ACC112 (cell line): ENCODE data around the gene ZMYND8.

Source experiments
- H2AFZ ChIP-seq: fragments of 200-600 bp; sonication (generic); one replicate; pipeline ENCODE4 v1.6.0; 2017; ENCODE audit warnings: antibody characterized with exemption, low read length; ENCODE audit not compliant: unreplicated experiment
- H3K27ac ChIP-seq: fragments of 200-600 bp; sonication (generic); 2 replicates; pipeline ENCODE4 v1.5.1; 2014; ENCODE audit warnings: low read depth, mild to moderate bottlenecking, antibody characterized with exemption, low read length, moderate library complexity
- H3K27me3 ChIP-seq: fragments of 200-600 bp; sonication (generic); 2 replicates; pipeline ENCODE4 v1.6.1; 2014; ENCODE audit warnings: mild to moderate bottlenecking, antibody characterized with exemption, low read length, moderate library complexity, mixed read lengths; ENCODE audit not compliant: insufficient read depth
- H3K36me3 ChIP-seq: fragments of 200-600 bp; sonication (generic); 2 replicates; pipeline ENCODE4 v1.6.1; 2016; ENCODE audit warnings: mild to moderate bottlenecking, antibody characterized with exemption, low read length, moderate library complexity, mixed read lengths; ENCODE audit not compliant: insufficient read depth
- H3K4me1 ChIP-seq: fragments of 200-600 bp; sonication (generic); one replicate; pipeline ENCODE4 v1.6.1; 2016; ENCODE audit warnings: low read length, mixed read lengths; ENCODE audit not compliant: insufficient read depth, unreplicated experiment, control insufficient read depth
- H3K4me3 ChIP-seq: fragments of 200-600 bp; sonication (generic); 2 replicates; pipeline ENCODE4 v1.5.1; 2014; ENCODE audit warnings: mild to moderate bottlenecking, low read depth, low read length
- H3K79me2 ChIP-seq: fragments of 200-600 bp; sonication (generic); one replicate; pipeline ENCODE4 v1.6.0; 2016; ENCODE audit warnings: low read length; ENCODE audit not compliant: control insufficient read depth, unreplicated experiment, insufficient read depth

ZMYND8 gene

DNA sequence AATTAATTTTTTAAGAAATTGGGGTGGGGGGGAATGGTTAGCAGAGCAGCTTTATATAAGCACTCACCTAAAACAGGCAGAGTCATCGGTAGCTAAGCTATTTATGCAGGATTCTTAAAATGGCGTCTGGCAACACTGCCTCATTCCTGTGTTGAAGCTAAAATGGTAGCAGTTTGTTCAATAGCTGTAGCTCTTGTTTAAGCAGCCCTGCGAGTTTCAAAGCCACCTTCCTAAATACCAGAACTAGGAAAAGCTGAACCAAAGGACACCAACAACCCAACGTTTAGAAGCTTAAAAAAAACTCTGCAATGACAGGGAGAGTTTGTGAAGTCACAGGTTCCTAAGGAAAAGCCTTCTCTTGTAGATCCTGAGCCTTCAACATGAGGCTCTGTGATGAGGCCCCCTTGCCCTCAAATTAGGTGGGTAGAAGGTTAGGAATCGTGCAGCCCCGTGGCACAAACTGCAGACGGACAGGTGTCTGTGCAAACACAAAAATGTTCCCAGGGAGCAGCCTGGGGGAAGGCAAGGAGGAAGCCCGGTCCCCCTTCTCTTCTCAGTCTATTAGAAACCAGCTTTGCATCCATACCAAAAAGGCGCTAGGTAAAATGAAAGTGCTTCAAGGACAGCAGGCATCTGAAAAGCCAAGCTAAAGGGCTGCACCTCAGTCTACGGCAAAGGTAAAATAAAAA, 4.7 kb downstream of the ZMYND8 start:
- peaks cover 90% of the 10 kb centered on the region for H3K4me1 ChIP-seq

DNA sequence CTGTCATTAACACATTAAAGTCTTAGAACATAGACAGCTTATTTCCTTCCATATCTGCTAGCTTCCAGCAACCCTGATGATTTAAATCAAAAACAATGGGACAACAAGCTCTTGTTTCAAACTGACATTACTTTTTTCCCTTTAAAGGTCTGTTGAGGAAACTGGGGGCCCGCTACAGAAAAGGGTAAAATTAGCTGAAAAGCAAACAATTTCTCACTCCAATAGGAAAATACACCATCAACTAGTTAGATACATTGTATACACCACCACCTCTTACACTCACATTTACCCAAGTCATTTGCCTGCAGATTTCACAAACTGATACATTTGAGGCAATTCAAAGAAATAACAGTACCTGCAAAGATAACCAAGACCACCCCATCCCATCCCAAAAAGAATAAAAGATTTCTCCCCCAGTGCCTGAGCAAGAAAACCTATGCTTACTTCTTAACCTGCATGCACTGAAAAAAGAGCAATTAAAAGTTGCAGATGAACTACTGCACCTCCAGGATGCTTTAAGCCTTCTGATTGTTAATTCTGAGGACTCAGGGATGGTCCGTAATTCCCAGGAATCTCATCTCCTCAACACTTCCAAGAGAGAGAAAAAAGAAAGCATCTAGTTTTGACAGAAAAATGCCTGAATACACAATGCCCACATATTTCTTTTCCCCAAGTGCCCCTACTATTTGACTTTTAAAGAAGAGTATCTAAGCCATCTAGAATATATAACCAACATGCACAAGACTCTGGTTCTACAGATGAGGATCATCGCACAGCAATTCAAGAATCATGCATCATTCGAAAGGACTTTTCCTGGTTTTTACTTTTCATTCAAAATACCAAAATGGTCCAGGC, 5.6 kb downstream of the ZMYND8 start:
- H3K4me3 ChIP-seq: peak overlapping the region; percentile 62
- no peaks in the 10 kb centered on the region for H3K36me3 ChIP-seq
- H3K27ac ChIP-seq: peak overlapping the region; percentile 95
- H3K79me2 ChIP-seq: peaks cover 96% of the 10 kb centered on the region
- H3K4me1 ChIP-seq: peaks cover 83% of the 10 kb centered on the region
- no peak overlapping the region for H2AFZ ChIP-seq
- no peaks in the 10 kb centered on the region for H3K27me3 ChIP-seq

More for the DNA sequence above, 4.7 kb downstream of the ZMYND8 start:
- H3K27me3 ChIP-seq: no peaks in the 10 kb centered on the region
- H2AFZ ChIP-seq: no peak overlapping the region
- peak overlapping the region; percentile 62 for H3K4me3 ChIP-seq
- H3K79me2 ChIP-seq: peaks cover 97% of the 10 kb centered on the region
- no peaks in the 10 kb centered on the region for H3K36me3 ChIP-seq
- peak overlapping the region; percentile 95 for H3K27ac ChIP-seq

DNA sequence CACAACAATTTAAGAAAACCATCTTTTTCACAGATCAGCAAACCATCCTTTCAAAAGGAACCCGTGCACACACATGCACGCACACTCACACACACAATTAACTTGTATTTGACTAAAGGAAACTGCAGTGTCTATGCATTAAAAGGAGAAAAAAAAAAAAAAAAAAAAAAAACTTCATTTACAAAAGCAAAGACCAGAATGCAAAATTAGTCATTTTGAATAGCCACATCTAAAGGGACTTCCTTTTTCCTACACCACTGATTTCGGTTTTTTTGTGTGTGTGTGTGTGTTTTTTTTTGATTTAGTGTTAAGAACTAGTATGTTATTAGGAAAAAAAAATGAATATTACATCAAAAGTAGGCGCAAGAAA, 6.3 kb downstream of the ZMYND8 start:
- H3K79me2 ChIP-seq: peaks cover 88% of the 10 kb centered on the region
- peak overlapping the region; percentile 59 for H2AFZ ChIP-seq
- H3K4me1 ChIP-seq: peaks cover 77% of the 10 kb centered on the region
- no peaks in the 10 kb centered on the region for H3K27me3 ChIP-seq
- 0 out of 2 replicates have a peak, but pooled peaks cover 1% of the 10 kb centered on the region for H3K36me3 ChIP-seq
- H3K4me3 ChIP-seq: peak overlapping the region; percentile 62
- peak overlapping the region; percentile 95 for H3K27ac ChIP-seq

- Histone ChIP-seq H3K79me2 (peaks cover 82% of the 10 kb centered on the region), H2AFZ (peak overlapping the region; percentile 59), H3K36me3 (0 out of 2 replicates have a peak, but pooled peaks cover 2% of the 10 kb centered on the region), H3K27ac (peak overlapping the region; percentile 95), H3K4me1 (peaks cover 71% of the 10 kb centered on the region), H3K27me3 (no peaks in the 10 kb centered on the region), H3K4me3 (peak overlapping the region; percentile 62)
Observed at GRCh38 chr20:47349365-47350180, 6.9 kb downstream of the ZMYND8 start.

DNA sequence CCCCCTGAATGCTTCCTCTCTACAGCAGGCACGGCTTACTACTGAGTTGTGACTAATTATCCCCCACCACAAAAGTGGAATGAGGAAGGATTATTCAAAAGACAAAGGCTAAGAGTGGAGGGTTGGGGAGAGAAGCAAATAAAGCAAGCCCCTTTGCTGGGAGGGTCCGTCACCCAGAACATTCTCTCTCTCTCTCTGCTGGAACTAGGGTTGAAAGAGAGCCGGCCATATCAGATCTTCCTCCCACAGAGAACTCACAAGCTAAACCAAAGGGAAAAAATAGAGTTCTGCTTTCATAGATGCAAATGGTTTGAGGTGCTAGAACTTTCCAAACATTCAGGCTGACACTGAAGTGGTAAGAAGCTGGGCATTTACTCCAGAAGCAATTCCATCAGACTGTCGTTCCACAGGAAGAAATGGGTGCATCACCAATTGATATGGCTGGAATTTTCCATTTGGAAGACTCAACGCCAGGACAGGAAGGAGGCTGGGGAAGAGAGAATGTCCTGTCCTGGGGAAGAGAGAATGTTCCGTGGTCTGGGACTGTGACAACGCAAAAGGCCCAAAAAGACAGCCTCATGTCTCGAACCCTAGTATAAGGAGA, 7.9 kb downstream of the ZMYND8 start:
- peak overlapping the region; percentile 95 for H3K27ac ChIP-seq
- H3K4me3 ChIP-seq: no peak overlapping the region
- no peak overlapping the region for H2AFZ ChIP-seq
- H3K27me3 ChIP-seq: no peaks in the 10 kb centered on the region
- H3K79me2 ChIP-seq: peaks cover 77% of the 10 kb centered on the region
- H3K4me1 ChIP-seq: peaks cover 61% of the 10 kb centered on the region
- 0 out of 2 replicates have a peak, but pooled peaks cover 8% of the 10 kb centered on the region for H3K36me3 ChIP-seq

- Histone ChIP-seq H3K36me3 (0 out of 2 replicates have a peak, but pooled peaks cover 8% of the 10 kb centered on the region), H3K27me3 (no peaks in the 10 kb centered on the region), H2AFZ (no peak overlapping the region), H3K4me3 (no peak overlapping the region), H3K27ac (peak overlapping the region; percentile 95; the same call in 1 of the 2 replicates), H3K4me1 (peaks cover 53% of the 10 kb centered on the region), H3K79me2 (peaks cover 77% of the 10 kb centered on the region)
Observed at GRCh38 chr20:47347661-47348435, 8.7 kb downstream of the ZMYND8 start.

DNA sequence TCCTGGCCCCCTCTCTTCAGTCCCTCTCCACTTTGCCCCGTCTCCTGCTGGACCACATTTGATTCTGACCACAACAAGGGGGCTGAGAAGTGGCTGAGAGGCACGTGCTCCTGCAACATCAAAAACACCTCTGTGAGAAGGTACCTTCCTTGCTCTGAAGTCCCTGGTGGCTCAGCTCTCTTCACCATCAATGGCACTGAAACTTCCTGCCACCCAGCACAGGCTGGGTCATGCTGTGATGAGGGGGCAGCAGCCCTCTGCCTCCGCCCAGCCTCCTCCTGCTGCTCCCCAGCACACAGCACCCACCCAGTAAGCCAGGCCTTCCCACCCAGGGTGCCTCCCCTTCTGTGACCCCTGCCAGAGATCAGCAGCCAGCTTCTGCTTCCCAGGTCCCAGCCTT, 10.3 kb downstream of the ZMYND8 start:
- 0 out of 2 replicates have a peak, but pooled peaks cover 8% of the 10 kb centered on the region for H3K36me3 ChIP-seq
- no peaks in the 10 kb centered on the region for H3K27me3 ChIP-seq
- H2AFZ ChIP-seq: no peak overlapping the region
- peaks cover 37% of the 10 kb centered on the region for H3K4me1 ChIP-seq
- H3K4me3 ChIP-seq: no peak overlapping the region
- H3K79me2 ChIP-seq: peaks cover 65% of the 10 kb centered on the region
- H3K27ac ChIP-seq: no peak overlapping the region

GRCh38 chr20:47345214-47345613, 11.3 kb downstream of the ZMYND8 start:
- Histone ChIP-seq H3K27ac (no peak overlapping the region), H3K27me3 (no peaks in the 10 kb centered on the region), H2AFZ (no peak overlapping the region), H3K79me2 (peaks cover 60% of the 10 kb centered on the region), H3K4me1 (peaks cover 27% of the 10 kb centered on the region), H3K36me3 (0 out of 2 replicates have a peak, but pooled peaks cover 8% of the 10 kb centered on the region), H3K4me3 (no peak overlapping the region)

DNA sequence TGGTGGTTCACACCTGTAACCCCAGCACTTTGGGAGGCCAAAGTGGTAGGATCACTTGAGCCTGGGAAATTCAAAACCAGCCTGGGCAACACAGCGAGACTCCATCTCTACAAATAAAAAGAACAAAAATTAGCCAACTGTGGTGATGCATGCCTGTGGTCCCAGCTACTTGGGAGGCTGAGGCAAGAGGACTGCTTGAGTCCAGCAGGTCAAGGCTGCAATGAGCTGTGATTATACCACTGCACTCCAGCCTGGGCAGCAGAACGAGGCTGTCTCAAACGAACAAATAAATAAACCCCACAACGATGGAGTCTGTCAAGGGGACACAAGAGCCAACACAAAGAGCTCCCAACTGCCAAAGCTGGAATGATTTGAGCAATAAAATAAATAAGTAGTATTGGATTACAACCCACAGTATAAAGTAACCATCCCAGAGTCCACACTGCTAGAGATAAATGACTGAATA, 13.5 kb downstream of the ZMYND8 start:
- H3K4me3 ChIP-seq: no peak overlapping the region
- peaks cover 5% of the 10 kb centered on the region for H3K4me1 ChIP-seq
- no peaks in the 10 kb centered on the region for H3K27me3 ChIP-seq
- H3K27ac ChIP-seq: peak overlapping the region; percentile 4; the same call in 1 of the 2 replicates
- H2AFZ ChIP-seq: no peak overlapping the region
- peaks cover 49% of the 10 kb centered on the region for H3K79me2 ChIP-seq
- H3K36me3 ChIP-seq: 0 out of 2 replicates have a peak, but pooled peaks cover 8% of the 10 kb centered on the region
